Measurements from ENCODE around the gene TIMM10B.
A peak's percentile ranks its signal among the peaks of the same experiment; 100 is the strongest.

- TF ChIP-seq CTCF (IDR thresholded peaks at IDR 0.05): no peak
- TF ChIP-seq POLR2A (IDR thresholded peaks at IDR 0.05): peak in 1 of 2 donors; percentile 32
These were observed 12.4 kb upstream of the TIMM10B start for GRCh38 chr11:6468712-6469495.

All from heart left ventricle (tissue), 13 donors.